ENCODE measurements around the gene TUBA1B.
"Not testable (repeated sequence)": the region's sequence is repeated elsewhere in the genome, so short reads cannot be mapped to it uniquely, and the experiment has no call there.

The TUBA1B gene

GRCh38 chr12:49131051-49131893, at the start of gene TUBA1B:
Gene TUBA1B, minus strand, starts transcription at chr12:49131395. Its CDS starts 95 bp downstream, at chr12:49131300.
- H3K27ac ChIP-seq, result peak within 1 kb of the TSS; percentile 98
- no peak for TF ChIP-seq CTCF (conservative IDR thresholded peaks at IDR 0.05)

GRCh38 chr12:49174218-49174617, 43.0 kb upstream of the TUBA1B start:
- no peak overlapping the region for H3K27ac ChIP-seq
- TF ChIP-seq CTCF (conservative IDR thresholded peaks at IDR 0.05), result no peak

GRCh38 chr12:49170924-49171323, 39.7 kb upstream of the TUBA1B start:
- H3K27ac ChIP-seq, result no peak overlapping the region
- no peak for TF ChIP-seq CTCF (conservative IDR thresholded peaks at IDR 0.05)

- TF ChIP-seq CTCF (conservative IDR thresholded peaks at IDR 0.05), result no peak
- H3K27ac ChIP-seq, result no peak overlapping the region
These were observed 33.9 kb upstream of the TUBA1B start for GRCh38 chr12:49165114-49165513.

- H3K27ac ChIP-seq, result not testable (repeated sequence)
These were observed 30.7 kb upstream of the TUBA1B start for GRCh38 chr12:49161901-49162300.

GRCh38 chr12:49161092-49161795, 30.0 kb upstream of the TUBA1B start:
- H3K27ac ChIP-seq, result no peak overlapping the region
- no peak for TF ChIP-seq CTCF (conservative IDR thresholded peaks at IDR 0.05)

- H3K27ac ChIP-seq, result no peak overlapping the region
- TF ChIP-seq CTCF (conservative IDR thresholded peaks at IDR 0.05), result no peak
These were observed 29.2 kb upstream of the TUBA1B start for GRCh38 chr12:49160399-49160798.

- TF ChIP-seq CTCF (conservative IDR thresholded peaks at IDR 0.05), result no peak
- no peak overlapping the region for H3K27ac ChIP-seq
These were observed 23.0 kb upstream of the TUBA1B start for GRCh38 chr12:49154221-49154620.
